Hindlimb muscle (tissue), 1 donor: ENCODE measurements around the gene ZIC2. TPM values are rescaled to one million over a fixed set of nuclear protein-coding genes. Genes with fewer than 3 reads are reported as not detected.

Experiments used
- DNase-seq: peaks from one replicate; pipeline ENCODE4 v3.0.0-alpha.2; 2013
- polyA plus RNA-seq: library from polyadenylated mRNA; unstranded; fragments of 120-200 nt; gene quantifications from one replicate; pipeline ENCODE4 v1.2.1, GENCODE V29; 2013; ENCODE audit not compliant: insufficient read length

ZIC2 gene
- polyA plus RNA-seq, 1 donor: not detected

GRCh38 chr13:99986741-99987140 lies 5.2 kb downstream of the ZIC2 start:
- DNase-seq: no peak

GRCh38 chr13:99987154-99988019 lies 5.8 kb downstream of the ZIC2 start:
- DNase-seq: no peak

DNA sequence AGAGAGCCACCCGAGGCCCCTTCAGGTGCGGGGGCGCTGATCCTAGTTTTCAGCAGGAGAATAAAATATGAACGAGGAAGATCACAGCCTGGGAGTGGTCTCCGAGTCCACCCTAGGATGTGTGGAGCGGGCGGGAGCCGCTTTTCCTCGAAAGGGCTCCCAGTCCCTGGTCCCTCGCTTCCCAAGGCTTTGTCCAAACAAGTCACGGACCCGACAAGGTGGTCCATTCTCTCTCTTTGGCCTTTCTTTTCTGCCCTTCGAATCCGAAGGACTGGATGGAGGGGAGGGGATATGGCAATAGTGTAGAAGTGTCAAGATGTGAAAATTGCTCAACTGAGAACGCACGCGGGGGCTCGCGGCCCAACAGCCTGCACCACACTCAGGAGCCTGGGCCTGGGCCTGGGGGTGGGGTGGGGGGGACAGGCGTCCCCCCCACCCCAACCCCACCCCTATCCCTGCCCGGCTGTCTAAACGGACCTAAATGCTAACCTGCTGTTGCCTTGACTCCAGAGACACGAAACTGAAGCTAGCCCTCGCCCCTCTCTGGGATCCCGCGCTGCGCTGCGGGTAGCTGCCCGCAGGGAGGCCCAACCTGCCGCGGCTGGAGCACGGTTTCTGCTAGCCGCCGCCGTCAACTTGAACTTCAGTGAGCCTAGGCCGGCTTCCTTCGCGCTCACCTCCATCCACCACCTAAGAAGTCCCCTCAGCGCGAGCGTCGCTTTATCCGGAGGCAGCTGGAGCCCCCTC lies 7.1 kb downstream of the ZIC2 start:
- no peak for DNase-seq

- no peak for DNase-seq
Measured at GRCh38 chr13:99989276-99990125, 7.9 kb downstream of the ZIC2 start.

DNA sequence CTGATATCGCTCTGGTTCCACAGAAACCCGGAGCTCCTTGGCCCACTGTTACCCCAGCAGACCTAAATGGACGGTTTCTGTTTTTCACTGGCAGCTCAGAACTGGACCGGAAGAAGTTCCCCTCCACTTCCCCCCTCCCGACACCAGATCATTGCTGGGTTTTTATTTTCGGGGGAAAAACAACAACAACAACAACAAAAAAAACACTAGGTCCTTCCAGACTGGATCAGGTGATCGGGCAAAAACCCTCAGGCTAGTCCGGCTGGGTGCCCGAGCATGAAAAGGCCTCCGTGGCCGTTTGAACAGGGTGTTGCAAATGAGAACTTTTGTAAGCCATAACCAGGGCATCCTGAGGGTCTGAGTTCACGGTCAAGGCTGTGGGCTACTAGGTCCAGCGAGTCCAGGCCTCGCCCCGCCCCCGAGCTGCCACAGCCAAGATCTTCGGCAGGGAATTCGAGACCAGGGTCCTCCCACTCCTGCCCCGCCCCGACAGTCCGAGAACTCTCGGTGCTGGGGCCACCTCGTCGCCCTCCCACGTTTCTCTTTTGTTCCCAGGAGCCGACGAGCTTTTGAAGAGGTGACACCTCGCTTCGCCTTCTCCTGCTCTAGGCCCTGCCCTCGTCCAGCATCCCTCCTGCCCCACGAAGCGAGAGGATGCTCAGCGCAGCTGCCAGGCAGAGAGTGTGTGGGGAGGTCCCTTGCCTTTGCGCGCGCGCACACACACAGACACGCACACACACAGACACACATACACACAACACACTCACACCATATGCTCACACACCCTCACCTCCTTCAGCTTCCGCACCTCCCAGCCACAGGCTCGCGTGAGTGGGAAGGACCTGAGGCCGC lies 8.8 kb downstream of the ZIC2 start:
- no peak for DNase-seq

GRCh38 chr13:99991013-99991827 lies 9.6 kb downstream of the ZIC2 start:
- no peak for DNase-seq

- no peak for DNase-seq
Measured at GRCh38 chr13:99991828-99992775, 10.5 kb downstream of the ZIC2 start.

GRCh38 chr13:99992949-99993351 lies 11.4 kb downstream of the ZIC2 start:
- DNase-seq: no peak

DNA sequence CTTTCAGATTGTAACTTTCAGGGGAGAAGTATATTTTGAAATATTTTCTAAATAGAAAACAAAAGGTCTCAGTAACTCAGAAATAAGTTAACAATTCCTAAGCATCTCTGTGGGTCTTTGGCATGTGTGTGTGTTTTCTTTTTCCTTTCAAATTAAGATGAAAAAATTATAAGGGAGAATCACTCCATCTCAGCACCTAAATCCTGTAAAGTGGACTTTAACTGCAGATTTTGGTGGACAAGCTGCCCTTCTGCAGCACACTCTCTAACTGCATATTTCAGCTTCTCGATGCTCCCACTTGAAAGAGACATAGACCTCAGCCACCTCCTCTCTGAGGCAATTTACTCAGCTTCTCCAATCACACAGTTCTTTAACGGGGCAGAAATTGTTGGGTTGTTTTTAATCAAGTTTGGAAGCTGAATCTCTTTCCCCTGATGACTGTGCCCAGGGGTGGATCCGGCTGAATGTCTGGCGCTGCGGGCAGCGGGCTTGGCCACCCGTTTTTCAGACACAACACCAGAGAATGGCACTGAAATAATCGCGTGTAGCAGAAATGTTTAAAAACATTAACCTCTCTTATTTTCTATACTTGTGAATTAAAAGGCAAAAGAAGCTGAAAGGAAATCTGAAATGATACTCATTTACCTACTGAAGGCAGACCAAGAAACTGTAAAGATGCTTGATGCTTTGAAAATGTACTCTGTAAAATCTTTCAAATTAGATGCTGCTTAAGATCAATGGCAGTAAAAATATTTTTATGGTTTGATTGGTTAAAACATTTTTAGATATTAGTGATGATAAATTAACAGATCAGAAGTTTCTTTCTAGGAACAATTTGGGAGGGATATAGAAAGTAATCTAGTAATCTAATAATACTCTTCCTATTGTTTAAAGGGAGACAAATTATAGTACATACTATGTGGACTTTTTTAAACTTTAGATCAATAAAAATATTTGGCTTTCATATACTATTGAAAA lies 12.4 kb downstream of the ZIC2 start:
- DNase-seq: no peak

DNA sequence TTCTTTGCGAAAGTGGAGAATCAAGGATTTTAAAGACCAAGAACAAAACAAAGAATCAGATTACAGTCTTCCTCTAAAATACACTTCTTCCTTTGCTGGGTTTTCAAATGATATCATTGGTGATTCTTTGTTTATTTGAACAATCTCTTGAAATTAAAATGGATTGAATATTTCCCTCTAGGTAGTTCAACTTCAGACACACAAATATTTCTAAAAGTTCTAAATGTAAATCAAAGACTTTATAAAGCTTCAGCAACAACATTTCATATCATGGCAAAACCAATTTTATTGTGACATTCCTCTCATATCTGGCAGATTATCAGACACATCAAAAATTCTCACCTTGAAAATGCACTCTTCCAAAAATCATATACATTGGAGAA lies 13.0 kb downstream of the ZIC2 start:
- DNase-seq: no peak

- DNase-seq: no peak
Measured at GRCh38 chr13:99995104-99995588, 13.6 kb downstream of the ZIC2 start.

GRCh38 chr13:99995589-99996380 lies 14.2 kb downstream of the ZIC2 start:
- DNase-seq: peak; percentile 62

GRCh38 chr13:99996381-99996973 lies 14.9 kb downstream of the ZIC2 start:
- no peak for DNase-seq

DNA sequence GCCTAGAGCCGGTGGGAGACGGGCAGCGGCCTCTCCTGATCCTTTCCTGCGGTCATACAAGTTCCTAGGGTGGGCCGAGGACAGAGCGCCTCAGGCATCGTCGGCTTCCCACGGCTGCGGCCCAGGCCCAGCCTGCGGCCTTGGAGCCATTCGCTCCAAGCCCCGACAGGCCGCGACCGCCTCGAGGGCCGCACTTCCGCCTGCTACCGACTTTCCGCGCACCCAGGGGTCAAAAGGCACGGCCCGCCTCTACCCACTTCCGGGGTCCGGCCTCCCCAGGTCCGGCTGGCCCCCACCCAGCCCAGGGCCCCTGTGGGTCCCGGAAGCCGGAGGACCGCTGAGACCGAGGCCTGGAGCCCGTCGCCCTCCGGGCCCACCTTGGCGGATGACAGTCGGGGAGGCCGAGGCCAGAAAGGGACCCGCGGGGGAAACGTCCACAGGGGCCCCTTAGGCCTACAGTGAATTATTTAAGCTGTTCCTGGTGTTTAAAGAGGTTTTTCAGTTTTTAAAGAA lies 16.2 kb downstream of the ZIC2 start:
- no peak for DNase-seq

DNA sequence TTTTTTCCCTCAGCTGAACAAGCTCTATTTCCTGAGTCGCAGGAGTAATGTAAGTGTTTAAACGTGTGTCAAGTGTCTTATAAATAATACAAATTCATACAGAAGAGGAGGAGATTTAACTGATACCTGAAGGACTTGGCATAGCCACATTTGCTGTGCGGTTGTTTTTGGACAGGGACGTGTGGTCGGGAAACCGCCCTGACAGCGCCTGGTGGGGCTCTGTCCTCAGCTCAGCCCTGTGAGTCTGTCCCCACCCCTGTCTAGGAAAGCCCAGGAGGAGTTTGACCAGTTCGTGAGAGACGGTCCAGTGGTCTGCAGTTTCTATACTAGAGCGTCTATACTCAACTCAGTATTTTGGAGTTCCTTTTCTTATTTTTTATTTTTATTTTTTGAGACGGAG lies 16.7 kb downstream of the ZIC2 start:
- DNase-seq: no peak

- DNase-seq: no peak
Measured at GRCh38 chr13:100014621-100015020, 33.0 kb downstream of the ZIC2 start.

- DNase-seq: no peak
Measured at GRCh38 chr13:100019780-100020356, 38.3 kb downstream of the ZIC2 start.
